GM18861 (cell line): Measurements from ENCODE around the gene LRRC8E.
"Not testable (repeated sequence)": the region's sequence is repeated elsewhere in the genome, so short reads cannot be mapped to it uniquely, and the experiment has no call there.

Source experiments
- ATAC-seq: cut with Tn5 transposase; IDR thresholded peaks from one replicate; pipeline ENCODE4 v1.9.1; 2021; ENCODE audit not compliant: unreplicated experiment

LRRC8E gene

DNA sequence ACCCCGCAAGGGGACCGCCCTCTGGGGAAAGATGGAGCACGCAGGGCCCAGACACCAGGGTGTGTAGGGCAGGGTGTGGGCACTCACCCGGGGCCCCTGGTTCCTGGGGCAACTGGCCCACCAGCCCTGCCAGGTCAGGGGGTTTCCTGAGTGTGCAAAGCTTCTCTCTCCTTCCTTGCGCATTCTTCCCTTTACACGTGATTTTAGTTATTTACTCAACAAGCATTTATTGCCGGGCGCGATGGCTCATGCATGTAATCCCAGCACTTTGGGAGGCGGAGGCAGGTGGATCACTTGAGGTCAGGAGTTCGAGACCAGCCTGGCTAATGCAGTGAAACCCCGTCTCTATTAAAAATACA lies 34.6 kb upstream of the LRRC8E start:
- ATAC-seq: no peak

DNA sequence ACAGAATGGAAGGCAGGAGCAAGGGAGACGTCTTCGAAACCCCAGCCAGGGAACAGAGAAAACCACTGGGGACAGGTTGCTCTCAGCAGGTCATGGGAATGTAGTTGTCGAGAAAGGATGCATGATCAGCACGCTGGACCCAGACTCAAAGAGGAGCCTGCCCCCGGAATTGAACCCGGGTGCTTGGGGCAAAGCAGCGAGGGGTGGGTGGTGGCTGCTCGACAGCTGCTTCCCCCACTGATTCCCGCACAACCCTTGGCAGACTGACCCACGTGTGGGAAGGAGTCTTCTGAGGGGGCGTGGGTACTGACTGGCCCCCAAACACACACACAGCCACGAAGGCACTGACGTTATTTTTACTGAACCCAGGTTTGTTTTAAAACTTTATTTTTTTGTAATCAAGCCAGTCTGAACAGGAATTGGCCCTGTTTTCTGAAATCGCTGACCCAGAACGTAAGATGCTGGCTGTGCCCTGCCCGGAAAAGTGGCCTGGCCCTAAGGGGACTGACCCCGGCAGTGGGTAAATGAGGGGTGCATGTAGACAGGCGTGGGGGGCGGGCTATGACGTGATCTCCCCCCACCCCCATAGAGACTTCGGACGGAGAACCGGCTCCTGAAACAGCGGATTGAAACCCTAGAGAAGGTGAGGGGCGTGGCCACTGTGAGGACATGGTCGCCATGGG lies 32.7 kb upstream of the LRRC8E start:
- ATAC-seq: no peak

GRCh38 chr19:7856109-7856591 lies 32.2 kb upstream of the LRRC8E start:
- no peak for ATAC-seq

GRCh38 chr19:7856679-7857663 lies 31.3 kb upstream of the LRRC8E start:
- no peak for ATAC-seq

DNA sequence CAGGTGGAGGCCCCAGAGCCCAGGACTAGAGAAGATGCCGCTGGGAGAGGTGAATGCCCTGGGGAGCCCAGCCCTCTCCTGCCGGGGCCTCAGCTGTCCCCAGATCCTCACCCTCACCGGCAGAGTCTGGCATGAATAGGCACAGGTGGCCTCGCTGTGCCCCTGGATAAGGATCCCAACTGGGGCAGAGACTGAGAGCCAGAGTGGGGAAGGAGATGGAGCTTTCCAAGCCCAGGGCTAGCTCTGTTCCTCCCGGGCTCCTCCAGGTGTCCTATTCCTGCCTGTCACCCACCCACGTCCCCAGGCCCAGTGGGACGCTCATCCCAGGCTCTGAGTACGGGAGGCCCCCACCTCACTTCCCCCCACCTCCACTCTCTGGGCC lies 30.6 kb upstream of the LRRC8E start:
- no peak for ATAC-seq

DNA sequence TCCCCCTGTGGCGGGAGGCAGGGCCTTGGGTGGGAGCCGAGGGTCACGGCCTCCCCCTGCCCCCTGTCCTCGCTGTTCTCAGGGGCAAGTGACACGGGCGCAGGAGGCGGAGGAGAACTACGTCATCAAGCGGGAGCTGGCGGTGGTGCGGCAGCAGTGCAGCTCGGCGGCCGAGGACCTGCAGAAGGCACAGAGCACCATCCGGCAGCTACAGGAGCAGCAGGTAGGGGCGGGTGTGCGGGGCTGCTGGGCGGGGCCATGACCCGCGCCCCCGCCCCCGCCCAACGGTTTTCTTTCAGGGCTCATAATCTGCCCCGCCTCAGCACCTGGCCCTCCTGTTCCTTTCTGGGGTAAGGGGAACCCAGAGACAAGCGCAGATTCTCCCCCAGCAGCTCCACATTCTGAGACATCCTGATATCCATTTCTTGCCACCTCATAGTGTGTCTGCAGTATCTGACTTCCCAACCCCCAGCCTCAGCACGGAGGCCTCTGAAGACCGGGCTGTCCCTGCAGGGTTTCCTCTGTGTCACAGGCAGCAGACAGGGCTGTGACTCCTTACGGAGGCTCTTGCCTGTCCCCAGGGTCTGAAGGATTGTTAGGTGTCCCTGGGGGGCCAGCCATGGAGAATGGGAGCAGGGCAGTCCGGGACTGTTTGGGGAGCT lies 30.1 kb upstream of the LRRC8E start:
- no peak for ATAC-seq

DNA sequence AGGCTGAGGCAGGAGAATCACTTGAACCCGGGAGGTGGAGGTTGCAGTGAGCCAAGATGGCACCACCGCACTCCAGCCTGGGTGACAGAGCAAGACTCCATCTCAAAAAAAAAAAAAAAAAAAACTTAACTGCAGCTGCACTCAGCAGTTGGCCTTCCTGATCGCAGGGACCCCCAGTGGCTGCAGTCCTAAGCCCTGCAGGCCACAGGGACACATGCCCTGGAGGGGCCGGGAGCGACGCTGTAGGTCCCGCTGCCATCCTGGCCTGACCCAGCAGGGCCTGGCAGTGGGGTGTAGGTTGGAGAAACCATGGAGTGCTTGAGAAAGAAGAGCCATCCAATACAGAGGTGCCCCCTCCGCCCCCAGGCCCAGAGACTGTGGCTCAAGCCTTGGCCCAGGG lies 29.2 kb upstream of the LRRC8E start:
- ATAC-seq: not testable (repeated sequence)

GRCh38 chr19:7859831-7860713 lies 28.2 kb upstream of the LRRC8E start:
- no peak for ATAC-seq

DNA sequence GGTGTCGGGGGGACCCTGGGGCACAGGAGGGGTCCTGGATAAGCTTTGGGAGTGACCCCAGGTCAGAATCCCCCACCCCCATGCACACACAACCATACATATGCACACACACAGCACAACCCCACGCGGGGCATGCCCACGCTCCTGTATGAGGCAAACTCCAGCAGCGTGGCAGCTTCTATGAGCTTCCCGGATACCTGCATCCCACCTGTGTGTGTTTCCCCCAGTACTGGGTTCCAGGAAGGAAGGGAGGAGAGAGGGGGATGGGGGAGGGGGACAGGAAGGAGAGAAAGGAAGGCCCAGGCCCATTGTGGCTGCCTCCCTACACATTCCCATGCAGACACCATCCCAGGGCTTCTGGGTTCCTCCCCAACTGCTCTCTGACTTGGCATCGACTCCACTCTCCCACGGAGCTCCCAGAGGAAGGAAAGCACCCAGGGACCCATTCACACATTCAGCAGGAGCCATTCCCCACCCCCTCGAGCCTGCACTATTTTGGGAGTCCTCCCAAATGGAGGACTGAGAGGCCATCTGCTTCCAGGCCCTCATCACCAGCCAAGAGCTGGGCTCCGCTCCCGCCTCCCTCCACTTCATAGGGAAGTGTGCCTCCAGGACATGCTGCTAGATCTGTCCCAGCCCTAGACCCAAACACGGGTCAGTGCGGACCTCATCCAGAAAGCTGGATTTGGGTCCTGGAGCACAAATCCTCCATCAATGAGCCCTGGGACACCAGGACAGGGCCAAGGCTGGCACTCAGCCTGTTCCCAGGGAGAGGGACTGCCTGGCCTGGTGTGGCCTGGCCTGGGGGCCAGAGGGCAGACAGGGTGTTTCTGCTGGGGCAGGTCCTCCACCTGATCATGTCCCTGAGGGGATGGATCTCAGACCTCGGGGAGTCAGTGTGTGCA lies 27.3 kb upstream of the LRRC8E start:
- no peak for ATAC-seq

GRCh38 chr19:7861619-7862412 lies 26.5 kb upstream of the LRRC8E start:
- no peak for ATAC-seq

GRCh38 chr19:7862413-7862951 lies 25.8 kb upstream of the LRRC8E start:
- ATAC-seq: no peak

GRCh38 chr19:7863157-7863970 lies 24.9 kb upstream of the LRRC8E start:
- no peak for ATAC-seq

DNA sequence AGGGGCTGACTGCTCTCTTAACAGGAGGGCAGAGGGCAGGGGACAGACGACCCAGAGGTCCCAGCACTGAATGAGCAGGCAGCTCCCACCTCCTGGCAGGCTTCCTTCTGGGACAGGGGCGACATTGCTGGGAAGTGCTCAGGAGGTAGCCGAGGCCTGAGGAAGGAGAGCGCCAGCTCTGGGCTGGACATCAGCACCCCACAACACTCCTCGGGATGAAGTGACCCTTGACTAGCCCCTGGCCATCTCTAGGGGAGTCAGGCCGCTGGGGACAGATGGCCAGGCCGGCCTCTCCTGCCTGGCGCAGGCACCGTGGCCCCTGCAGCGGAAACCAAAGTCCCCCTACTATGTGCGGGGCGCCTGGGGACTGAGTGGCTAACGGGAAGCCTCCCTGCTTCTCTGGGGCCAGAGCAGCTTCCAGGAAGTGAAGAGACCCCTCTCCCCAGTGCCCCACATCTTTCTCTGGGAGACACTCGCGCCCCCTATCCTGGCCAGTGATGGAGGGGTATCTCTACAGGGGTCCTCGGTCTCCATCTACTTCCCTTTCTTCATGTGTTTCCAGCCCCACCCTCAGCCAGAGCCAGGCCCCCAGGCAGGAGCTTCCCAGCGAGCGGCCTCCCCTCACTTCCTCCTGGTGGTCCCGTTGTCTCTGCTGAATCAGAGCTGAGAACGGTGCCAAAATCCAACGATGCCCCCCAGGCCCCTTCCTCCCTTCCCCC lies 24.2 kb upstream of the LRRC8E start:
- ATAC-seq: no peak

DNA sequence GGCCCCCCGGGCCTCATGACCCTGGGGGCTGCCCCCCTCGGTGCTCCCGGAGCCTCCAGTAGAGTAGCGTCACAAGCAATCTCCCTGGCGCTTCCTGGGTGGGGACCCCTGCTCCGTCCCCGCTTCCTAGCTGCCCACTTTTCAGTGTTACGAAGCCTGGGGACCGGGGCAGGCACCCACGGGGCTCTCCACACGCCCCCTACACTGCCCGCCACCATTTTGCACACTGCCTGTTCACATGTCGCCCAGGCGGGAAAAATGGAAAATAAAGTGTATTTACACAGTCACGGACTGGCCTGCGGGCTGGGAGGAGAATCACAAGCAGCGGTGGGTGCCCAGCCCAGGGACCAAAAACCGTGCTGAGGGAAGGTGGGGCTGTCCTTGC lies 23.6 kb upstream of the LRRC8E start:
- no peak for ATAC-seq

- ATAC-seq: no peak
Observed at GRCh38 chr19:7865262-7865911, 22.9 kb upstream of the LRRC8E start.

DNA sequence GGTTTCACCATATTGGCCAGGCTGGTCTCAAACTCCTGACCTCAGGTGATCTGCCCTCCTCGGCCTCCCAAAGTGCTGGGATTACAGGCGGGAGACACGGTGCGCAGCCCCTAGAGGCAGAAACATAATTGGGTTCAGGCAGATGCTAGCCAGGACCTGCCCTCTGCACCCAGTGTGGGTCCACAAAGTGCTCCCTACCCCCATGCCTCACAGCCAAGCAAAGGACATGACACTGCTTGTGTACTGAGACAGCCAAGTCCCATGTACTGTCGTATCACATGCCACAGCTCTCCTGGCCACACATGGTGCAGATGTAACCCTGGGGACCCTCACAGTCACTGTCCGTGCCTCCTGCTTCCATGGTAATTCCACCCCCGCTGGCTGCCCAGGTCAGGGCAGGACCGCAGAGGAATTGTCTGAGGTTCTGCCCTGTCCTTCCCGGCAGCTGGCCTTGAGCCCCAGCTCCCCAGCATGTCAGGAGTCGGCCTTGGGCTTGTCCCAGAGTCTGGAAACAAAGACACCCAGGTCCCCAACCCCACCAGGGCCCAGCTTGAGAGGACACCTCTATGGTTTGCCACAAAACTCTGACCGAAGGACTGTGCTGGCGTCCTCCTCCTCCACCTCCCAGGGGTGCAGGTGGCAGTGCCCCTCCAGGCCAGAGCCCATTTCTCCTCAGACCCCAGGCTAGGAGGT lies 21.8 kb upstream of the LRRC8E start:
- ATAC-seq: no peak
